Measurements from ENCODE around the gene SAP30L.
A peak's percentile ranks its signal among the peaks of the same experiment; 100 is the strongest.

Gene SAP30L

GRCh38 chr5:154419236-154419635 lies 26.6 kb upstream of the SAP30L start:
- DNase-seq (ENCODE audit: low read depth in 2 of 2), result no peak

- DNase-seq (ENCODE audit: low read depth in 2 of 2), result no peak
Observed at GRCh38 chr5:154421868-154422267, 23.9 kb upstream of the SAP30L start.

- no peak for DNase-seq (ENCODE audit: low read depth in 2 of 2)
Observed at GRCh38 chr5:154422298-154422697, 23.5 kb upstream of the SAP30L start.

GRCh38 chr5:154428208-154428607 lies 17.6 kb upstream of the SAP30L start:
- DNase-seq (ENCODE audit: low read depth in 2 of 2), result no peak

- no peak for DNase-seq (ENCODE audit: low read depth in 2 of 2)
Observed at GRCh38 chr5:154429341-154429740, 16.5 kb upstream of the SAP30L start.

- no peak for DNase-seq (ENCODE audit: low read depth in 2 of 2)
Observed at GRCh38 chr5:154430466-154430865, 15.3 kb upstream of the SAP30L start.

GRCh38 chr5:154430961-154431630 lies 14.7 kb upstream of the SAP30L start:
- no peak for DNase-seq (ENCODE audit: low read depth in 2 of 2)

- no peak for DNase-seq (ENCODE audit: low read depth in 2 of 2)
Observed at GRCh38 chr5:154435226-154435625, 10.6 kb upstream of the SAP30L start.

GRCh38 chr5:154437281-154437965 lies 8.4 kb upstream of the SAP30L start:
- DNase-seq (ENCODE audit: low read depth in 2 of 2), result no peak

GRCh38 chr5:154440540-154440939 lies 5.3 kb upstream of the SAP30L start:
- DNase-seq (ENCODE audit: low read depth in 2 of 2), result no peak

GRCh38 chr5:154442801-154443200 lies 3.0 kb upstream of the SAP30L start:
- DNase-seq (ENCODE audit: low read depth in 2 of 2), result no peak

GRCh38 chr5:154444556-154445421 lies 1.0 kb upstream of the SAP30L start:
- DNase-seq (ENCODE audit: low read depth in 2 of 2), result peak in 1 of 2 donors; percentile 12

GRCh38 chr5:154446195-154447088 lies 645 bp downstream of the SAP30L start:
- peak in 1 of 2 donors; percentile 26 for DNase-seq (ENCODE audit: low read depth in 2 of 2)

- DNase-seq (ENCODE audit: low read depth in 2 of 2), result no peak
Observed at GRCh38 chr5:154447089-154447725, 1.4 kb downstream of the SAP30L start.

- DNase-seq (ENCODE audit: low read depth in 2 of 2), result no peak
Observed at GRCh38 chr5:154449786-154450185, 4.0 kb downstream of the SAP30L start.

GRCh38 chr5:154451957-154452356 lies 6.2 kb downstream of the SAP30L start:
- no peak for DNase-seq (ENCODE audit: low read depth in 2 of 2)

GRCh38 chr5:154455585-154455984 lies 9.8 kb downstream of the SAP30L start:
- DNase-seq (ENCODE audit: low read depth in 2 of 2), result no peak

- no peak for DNase-seq (ENCODE audit: low read depth in 2 of 2)
Observed at GRCh38 chr5:154456540-154456939, 10.7 kb downstream of the SAP30L start.

- DNase-seq (ENCODE audit: low read depth in 2 of 2), result no peak
Observed at GRCh38 chr5:154459015-154459414, 13.2 kb downstream of the SAP30L start.

GRCh38 chr5:154460172-154460571 lies 14.4 kb downstream of the SAP30L start:
- DNase-seq (ENCODE audit: low read depth in 2 of 2), result no peak

- no peak for DNase-seq (ENCODE audit: low read depth in 2 of 2)
Observed at GRCh38 chr5:154461531-154461930, 15.7 kb downstream of the SAP30L start.
